HG02798 (cell line): ENCODE data around the gene FGF2.
"Not testable (repeated sequence)": the region's sequence is repeated elsewhere in the genome, so short reads cannot be mapped to it uniquely, and the experiment has no call there.

Experiments used
- ATAC-seq: cut with Tn5 transposase; IDR thresholded peaks from one replicate; pipeline ENCODE4 v1.9.1; 2021; ENCODE audit warnings: mild to moderate bottlenecking; ENCODE audit not compliant: unreplicated experiment, poor library complexity

Gene FGF2

DNA sequence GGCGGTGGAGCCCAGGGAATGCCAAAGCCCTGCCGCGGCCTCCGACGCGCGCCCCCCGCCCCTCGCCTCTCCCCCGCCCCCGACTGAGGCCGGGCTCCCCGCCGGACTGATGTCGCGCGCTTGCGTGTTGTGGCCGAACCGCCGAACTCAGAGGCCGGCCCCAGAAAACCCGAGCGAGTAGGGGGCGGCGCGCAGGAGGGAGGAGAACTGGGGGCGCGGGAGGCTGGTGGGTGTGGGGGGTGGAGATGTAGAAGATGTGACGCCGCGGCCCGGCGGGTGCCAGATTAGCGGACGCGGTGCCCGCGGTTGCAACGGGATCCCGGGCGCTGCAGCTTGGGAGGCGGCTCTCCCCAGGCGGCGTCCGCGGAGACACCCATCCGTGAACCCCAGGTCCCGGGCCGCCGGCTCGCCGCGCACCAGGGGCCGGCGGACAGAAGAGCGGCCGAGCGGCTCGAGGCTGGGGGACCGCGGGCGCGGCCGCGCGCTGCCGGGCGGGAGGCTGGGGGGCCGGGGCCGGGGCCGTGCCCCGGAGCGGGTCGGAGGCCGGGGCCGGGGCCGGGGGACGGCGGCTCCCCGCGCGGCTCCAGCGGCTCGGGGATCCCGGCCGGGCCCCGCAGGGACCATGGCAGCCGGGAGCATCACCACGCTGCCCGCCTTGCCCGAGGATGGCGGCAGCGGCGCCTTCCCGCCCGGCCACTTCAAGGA is at the start of gene FGF2:
Gene FGF2 (plus strand): TSS at position 279 of the 705 bp plus-strand sequence. CDS start 344 bp downstream, at position 623.
- ATAC-seq: peak; percentile 15

GRCh38 chr4:122776916-122777315 is 49.7 kb upstream of the FGF2 start:
- no peak for ATAC-seq

GRCh38 chr4:122777846-122778673 is 48.6 kb upstream of the FGF2 start:
- no peak for ATAC-seq

DNA sequence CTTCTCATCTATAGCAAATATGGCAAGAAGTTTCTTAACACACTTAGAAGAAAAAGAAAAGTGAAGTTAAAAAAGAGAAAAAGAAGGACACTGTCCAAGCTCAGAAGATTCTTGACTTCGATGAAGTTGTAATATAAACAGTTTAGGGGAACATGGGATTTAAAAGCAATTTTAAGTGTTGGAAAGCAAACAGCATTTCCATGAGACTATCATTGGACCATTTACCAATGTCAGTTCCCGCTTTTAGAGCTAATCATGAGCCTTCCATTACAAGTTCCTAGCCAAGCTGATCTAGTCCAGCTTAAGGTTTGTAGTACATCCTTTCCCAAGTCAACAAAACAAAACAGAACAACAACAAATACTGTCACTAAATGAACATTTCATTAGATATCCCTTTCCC is 45.1 kb upstream of the FGF2 start:
- ATAC-seq: no peak

GRCh38 chr4:122783301-122784215 is 43.1 kb upstream of the FGF2 start:
- ATAC-seq: no peak

- no peak for ATAC-seq
These were observed 42.4 kb upstream of the FGF2 start for GRCh38 chr4:122784261-122784660.

DNA sequence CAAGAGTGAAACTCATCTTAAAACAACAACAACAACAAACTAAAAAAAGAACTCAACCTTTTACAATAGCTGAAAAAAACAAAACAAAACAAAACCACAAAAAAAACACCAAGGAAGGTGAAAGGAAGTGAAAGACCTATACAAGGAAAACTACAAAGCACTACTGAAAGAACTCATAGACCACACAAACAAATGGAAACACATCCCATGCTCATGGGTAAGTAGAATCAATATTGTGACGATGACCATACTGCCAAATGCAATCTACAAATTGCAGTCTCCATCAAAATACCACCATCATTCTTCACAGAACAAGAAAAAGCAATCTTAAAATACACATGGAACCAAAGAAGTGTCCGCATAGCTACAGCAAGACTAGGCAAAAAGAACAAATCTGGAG is 41.5 kb upstream of the FGF2 start:
- ATAC-seq: no peak

GRCh38 chr4:122786296-122786695 is 40.3 kb upstream of the FGF2 start:
- not testable (repeated sequence) for ATAC-seq

DNA sequence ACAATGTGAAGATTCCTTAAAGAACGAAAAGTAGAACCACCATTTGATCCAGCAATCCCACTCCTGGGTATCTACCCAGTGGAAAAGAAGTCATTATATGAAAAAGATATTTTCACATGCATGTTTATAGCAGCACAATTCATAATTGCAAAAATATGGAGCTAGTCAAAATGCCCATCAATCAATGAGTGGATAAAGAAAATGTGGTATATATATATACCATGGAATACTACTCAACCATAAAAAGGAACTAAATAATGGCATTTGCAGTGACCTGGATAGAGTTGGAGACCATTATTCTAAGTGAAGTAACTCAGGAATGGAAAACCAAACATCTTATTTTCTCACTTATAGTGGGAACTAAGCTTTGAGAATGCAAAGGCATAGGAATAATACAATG is 39.7 kb upstream of the FGF2 start:
- not testable (repeated sequence) for ATAC-seq

- no peak for ATAC-seq
These were observed 38.7 kb upstream of the FGF2 start for GRCh38 chr4:122787940-122788339.

DNA sequence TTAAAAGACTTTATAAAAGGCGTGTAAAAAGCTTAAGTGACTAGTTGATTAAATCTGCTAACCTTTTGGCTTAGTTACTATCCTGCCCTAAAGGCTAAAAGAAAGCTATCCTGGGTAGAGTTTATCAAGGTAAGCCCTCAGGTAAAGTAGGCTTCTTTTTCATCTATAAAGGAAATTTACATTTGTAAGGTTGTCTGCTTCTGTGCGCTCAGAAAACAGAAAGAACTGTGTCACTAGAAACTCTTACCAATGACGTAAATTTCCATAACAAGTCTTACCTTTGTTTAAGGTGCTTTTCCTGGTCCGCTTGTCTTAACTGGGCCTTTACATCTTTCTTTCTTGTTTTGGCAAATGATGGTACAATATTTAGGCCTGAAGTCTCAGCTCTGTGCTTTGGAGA is 37.7 kb upstream of the FGF2 start:
- no peak for ATAC-seq

- ATAC-seq: no peak
These were observed 32.8 kb upstream of the FGF2 start for GRCh38 chr4:122793811-122794210.

- ATAC-seq: no peak
These were observed 29.7 kb upstream of the FGF2 start for GRCh38 chr4:122796801-122797404.

GRCh38 chr4:122797405-122798094 is 29.1 kb upstream of the FGF2 start:
- ATAC-seq: no peak

DNA sequence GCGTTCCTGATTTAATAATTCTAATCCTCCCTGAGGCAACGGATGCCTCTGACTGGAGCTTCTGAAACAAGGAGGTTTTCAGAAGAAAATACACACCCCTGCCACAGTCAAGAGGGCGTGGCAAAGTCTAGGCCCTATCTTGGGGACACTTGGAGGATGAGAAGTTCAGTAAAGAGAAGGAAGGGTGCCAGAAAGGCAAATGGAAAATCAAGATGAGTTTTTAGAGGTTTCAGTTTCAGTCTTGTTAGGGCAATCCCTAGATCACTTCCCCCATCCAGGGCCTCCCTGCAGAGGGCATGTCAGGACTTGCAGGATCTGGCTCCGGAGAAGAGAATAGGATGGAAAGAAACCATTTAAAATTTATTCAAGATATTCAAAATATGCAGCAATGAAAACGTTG is 28.5 kb upstream of the FGF2 start:
- ATAC-seq: no peak

GRCh38 chr4:122798917-122799316 is 27.7 kb upstream of the FGF2 start:
- no peak for ATAC-seq

DNA sequence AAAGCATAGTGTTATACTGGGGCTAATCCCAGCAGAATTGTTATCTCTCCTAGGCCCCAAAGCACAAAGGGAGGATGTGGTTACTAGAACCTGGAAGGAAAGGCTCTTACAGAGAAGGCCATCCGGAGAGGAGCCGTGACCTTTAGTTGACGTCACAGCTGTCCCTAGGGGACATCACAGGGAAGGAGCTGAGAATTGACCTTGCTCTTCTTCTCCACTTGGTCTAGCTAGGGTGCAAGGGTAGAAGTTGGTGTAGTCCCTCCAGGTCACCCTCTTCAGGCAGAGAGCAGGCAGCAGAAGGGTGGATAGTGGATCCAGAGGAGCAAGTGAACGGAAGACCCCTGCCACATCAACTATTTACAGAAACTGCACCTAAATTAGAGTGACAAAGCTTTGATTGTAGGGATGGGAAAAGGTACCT is 22.8 kb upstream of the FGF2 start:
- ATAC-seq: no peak

- ATAC-seq: no peak
These were observed 19.5 kb upstream of the FGF2 start for GRCh38 chr4:122806981-122807679.

- no peak for ATAC-seq
These were observed 16.0 kb upstream of the FGF2 start for GRCh38 chr4:122810669-122811068.
